GM18511 (cell line): ENCODE results near the gene POLD2.
"Not testable (repeated sequence)": the region's sequence is repeated elsewhere in the genome, so short reads cannot be mapped to it uniquely, and the experiment has no call there.

Source experiments
- ATAC-seq: cut with Tn5 transposase; IDR thresholded peaks from one replicate; pipeline ENCODE4 v1.9.1; 2021; ENCODE audit warnings: mild to moderate bottlenecking, moderate library complexity; ENCODE audit not compliant: unreplicated experiment

The POLD2 gene

GRCh38 chr7:44123190-44124003 lies at the start of gene POLD2:
TSS of gene POLD2 (minus strand) at chr7:44123548. CDS start at chr7:44122053, 1,495 bp downstream.
- ATAC-seq, result peak; percentile 99

- no peak for ATAC-seq
These were observed 49.6 kb upstream of the POLD2 start for GRCh38 chr7:44172803-44173424.

- ATAC-seq, result no peak
These were observed 49.0 kb upstream of the POLD2 start for GRCh38 chr7:44172352-44172751.

GRCh38 chr7:44171901-44172300 lies 48.6 kb upstream of the POLD2 start:
- not testable (repeated sequence) for ATAC-seq

- ATAC-seq, result no peak
These were observed 44.6 kb upstream of the POLD2 start for GRCh38 chr7:44167920-44168319.

GRCh38 chr7:44163591-44163990 lies 40.2 kb upstream of the POLD2 start:
- ATAC-seq, result no peak

GRCh38 chr7:44162785-44163395 lies 39.5 kb upstream of the POLD2 start:
- ATAC-seq, result no peak

- no peak for ATAC-seq
These were observed 38.8 kb upstream of the POLD2 start for GRCh38 chr7:44162179-44162578.

- no peak for ATAC-seq
These were observed 38.0 kb upstream of the POLD2 start for GRCh38 chr7:44161371-44161770.

GRCh38 chr7:44159824-44160630 lies 36.7 kb upstream of the POLD2 start:
- no peak for ATAC-seq

- ATAC-seq, result no peak
These were observed 35.7 kb upstream of the POLD2 start for GRCh38 chr7:44158873-44159631.

GRCh38 chr7:44158096-44158872 lies 34.9 kb upstream of the POLD2 start:
- no peak for ATAC-seq

- no peak for ATAC-seq
These were observed 34.0 kb upstream of the POLD2 start for GRCh38 chr7:44157116-44158080.

GRCh38 chr7:44156453-44157010 lies 33.2 kb upstream of the POLD2 start:
- ATAC-seq, result no peak

GRCh38 chr7:44155191-44156185 lies 32.1 kb upstream of the POLD2 start:
- ATAC-seq, result no peak

- ATAC-seq, result no peak
These were observed 31.4 kb upstream of the POLD2 start for GRCh38 chr7:44154703-44155102.

- ATAC-seq, result no peak
These were observed 30.6 kb upstream of the POLD2 start for GRCh38 chr7:44153948-44154335.
